Fibroblast of villous mesenchyme (primary cell): ENCODE measurements around the gene HAND2. TPM values are rescaled to one million over a fixed set of nuclear protein-coding genes. Genes with fewer than 3 reads are reported as not detected.

ENCODE experiments used
- DNase-seq: peaks from one replicate; pipeline ENCODE4 v3.0.0-alpha.2; 2010; ENCODE audit warnings: low read depth
- H3K4me3 ChIP-seq: 2 replicates; pipeline ENCODE4 v1.5.1; 2011; ENCODE audit warnings: low read depth, mild to moderate bottlenecking, low read length
- total RNA-seq: library from RNA; depleted of rRNA; stranded (reverse); fragments of >200 nt; gene quantifications from 2 replicates; pipeline ENCODE4 v1.2.3, GENCODE V29; 2012
- TF ChIP-seq, protein P1 (sequence below): IDR thresholded peaks from 2 replicates; pipeline ENCODE4 v1.5.1; 2012; ENCODE audit warnings: low read depth, mild to moderate bottlenecking, low read length; ENCODE audit not compliant: insufficient read depth

The HAND2 gene
- total RNA-seq, 1 donor = 71.7 TPM

DNA sequence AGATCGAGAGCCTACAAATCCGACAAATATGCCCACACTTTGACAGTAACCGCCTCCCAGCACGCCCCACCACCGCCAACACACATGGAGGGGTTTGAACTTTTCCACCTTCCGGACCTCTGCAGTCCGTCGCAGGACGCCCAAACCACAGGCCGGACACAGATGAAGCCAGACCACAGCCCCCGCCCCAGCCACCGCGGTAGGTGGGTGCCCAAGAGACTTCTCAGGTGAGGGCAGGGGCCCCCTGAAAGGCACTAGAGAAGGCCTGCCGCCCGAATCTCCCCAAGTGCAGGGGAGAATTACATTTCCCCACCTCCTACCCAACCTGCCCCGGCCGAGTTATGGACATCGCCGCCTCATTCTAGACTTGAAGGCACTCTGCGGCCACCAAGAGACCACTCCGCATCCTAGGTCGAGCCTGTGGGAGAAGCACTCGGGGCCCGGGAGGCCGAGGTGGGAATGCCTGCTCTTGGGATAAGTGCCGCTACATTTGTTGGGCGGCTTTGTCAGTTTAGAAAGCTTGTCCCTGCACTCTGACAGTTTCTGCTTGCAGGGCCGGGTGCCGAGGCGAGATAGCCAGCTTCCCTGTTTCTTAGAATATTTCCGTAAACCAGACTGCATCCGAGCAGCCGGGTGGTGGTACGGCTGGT is 21.5 kb downstream of the HAND2 start:
- DNase-seq = no peak
- TF ChIP-seq, protein P1, sequence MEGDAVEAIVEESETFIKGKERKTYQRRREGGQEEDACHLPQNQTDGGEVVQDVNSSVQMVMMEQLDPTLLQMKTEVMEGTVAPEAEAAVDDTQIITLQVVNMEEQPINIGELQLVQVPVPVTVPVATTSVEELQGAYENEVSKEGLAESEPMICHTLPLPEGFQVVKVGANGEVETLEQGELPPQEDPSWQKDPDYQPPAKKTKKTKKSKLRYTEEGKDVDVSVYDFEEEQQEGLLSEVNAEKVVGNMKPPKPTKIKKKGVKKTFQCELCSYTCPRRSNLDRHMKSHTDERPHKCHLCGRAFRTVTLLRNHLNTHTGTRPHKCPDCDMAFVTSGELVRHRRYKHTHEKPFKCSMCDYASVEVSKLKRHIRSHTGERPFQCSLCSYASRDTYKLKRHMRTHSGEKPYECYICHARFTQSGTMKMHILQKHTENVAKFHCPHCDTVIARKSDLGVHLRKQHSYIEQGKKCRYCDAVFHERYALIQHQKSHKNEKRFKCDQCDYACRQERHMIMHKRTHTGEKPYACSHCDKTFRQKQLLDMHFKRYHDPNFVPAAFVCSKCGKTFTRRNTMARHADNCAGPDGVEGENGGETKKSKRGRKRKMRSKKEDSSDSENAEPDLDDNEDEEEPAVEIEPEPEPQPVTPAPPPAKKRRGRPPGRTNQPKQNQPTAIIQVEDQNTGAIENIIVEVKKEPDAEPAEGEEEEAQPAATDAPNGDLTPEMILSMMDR = no peak
- no peak overlapping the region for H3K4me3 ChIP-seq

DNA sequence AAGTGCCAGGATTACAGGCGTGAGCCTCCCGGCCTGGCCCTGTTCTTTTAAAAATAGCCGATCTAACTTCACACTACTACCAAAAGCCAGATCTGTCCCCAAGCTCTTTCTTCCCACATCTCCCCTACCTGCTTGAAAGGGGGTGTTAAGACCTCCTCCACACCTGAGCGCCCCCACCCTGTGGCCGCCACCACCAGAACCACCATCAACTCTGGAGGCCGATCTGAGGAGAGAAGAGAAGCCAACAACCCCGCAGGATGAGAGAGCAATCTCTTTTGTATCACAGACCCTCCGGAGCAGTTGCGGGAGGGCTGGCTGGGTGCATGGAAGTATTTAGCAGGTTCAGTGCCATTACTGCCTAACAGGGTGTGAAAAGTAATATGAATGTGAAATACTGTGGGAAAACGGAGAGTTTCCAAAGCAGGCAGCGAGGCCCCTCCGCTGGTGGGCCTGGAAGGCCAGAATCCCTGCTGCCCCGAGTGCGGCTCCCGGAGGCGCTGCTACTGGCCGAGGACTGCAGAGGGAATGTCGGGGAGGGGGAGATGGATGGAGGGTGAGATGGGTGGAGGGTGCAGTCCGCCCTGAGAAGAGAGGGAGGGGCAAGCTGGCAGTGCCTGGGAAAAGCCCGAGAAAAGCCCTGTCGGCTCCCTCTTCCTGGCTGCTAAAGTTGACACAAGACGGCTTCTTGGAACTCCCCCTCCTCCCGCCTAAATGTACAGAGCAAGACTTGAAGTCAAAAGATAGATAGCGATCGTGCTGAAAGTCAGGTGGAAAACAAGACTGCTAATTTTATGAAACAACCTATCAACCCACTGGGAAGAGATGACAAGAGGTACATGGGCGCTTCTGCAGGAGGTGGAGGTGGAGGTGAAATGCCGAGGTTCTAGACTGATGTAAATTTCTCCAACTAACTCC is 22.3 kb downstream of the HAND2 start:
- TF ChIP-seq, protein P1 = no peak
- H3K4me3 ChIP-seq = no peak overlapping the region
- no peak for DNase-seq

GRCh38 chr4:173506597-173507211 is 23.3 kb downstream of the HAND2 start:
- H3K4me3 ChIP-seq = no peak overlapping the region
- TF ChIP-seq, protein P1 = no peak
- no peak for DNase-seq

- no peak overlapping the region for H3K4me3 ChIP-seq
- TF ChIP-seq, protein P1 = peak; percentile 91
- DNase-seq = peak; percentile 75
Observed at GRCh38 chr4:173505924-173506518, 24.0 kb downstream of the HAND2 start.

DNA sequence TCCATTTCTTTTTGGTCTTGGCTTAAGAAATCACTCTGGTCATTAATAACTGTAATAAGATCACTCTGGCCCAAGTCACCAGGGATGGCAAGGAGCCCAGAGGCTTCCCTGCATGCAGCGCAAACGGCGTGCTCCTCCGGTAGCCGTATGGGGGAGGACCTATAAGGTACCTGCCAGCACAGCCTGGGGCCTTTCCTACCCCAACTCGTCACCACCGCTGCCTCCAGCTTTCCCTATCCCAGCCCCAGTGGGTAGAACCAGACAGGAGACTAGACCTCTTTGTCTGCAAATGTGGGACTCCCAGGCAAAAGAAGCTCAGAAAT is 25.9 kb downstream of the HAND2 start:
- H3K4me3 ChIP-seq = no peak overlapping the region
- TF ChIP-seq, protein P1 = no peak
- DNase-seq = no peak

GRCh38 chr4:173503330-173504180 is 26.5 kb downstream of the HAND2 start:
- TF ChIP-seq, protein P1 = no peak
- H3K4me3 ChIP-seq = no peak overlapping the region
- DNase-seq = no peak
